ENCODE measurements around the gene SELENOF.
A peak's percentile ranks its signal among the peaks of the same experiment; 100 is the strongest.
"Not testable (repeated sequence)": the region's sequence is repeated elsewhere in the genome, so short reads cannot be mapped to it uniquely, and the experiment has no call there.

Gene SELENOF

DNA sequence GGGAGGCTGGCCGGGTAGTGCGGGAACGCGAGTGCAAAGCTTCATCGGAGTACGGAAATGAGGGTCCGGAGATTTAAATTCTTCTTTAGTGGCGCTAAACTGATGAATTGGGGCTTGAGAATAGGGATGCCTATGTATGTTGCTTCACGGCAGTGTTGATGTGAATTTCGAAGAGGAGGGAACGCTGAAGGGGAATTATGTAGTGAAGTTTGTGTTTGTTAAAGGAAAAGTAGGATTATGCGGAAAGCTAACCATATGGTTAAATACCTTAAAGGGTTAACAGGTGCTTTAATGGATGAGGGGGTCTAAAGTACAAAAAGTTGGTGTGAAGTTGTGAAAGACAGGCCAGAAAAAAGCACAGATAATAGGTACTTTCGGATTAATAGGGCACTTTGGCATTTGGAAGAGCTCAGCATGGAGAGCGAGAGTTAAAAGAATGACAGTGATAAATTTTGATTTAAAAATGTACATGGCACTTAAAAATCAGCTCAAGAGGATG is 1.9 kb upstream of the SELENOF start:
- no peak for DNase-seq

DNA sequence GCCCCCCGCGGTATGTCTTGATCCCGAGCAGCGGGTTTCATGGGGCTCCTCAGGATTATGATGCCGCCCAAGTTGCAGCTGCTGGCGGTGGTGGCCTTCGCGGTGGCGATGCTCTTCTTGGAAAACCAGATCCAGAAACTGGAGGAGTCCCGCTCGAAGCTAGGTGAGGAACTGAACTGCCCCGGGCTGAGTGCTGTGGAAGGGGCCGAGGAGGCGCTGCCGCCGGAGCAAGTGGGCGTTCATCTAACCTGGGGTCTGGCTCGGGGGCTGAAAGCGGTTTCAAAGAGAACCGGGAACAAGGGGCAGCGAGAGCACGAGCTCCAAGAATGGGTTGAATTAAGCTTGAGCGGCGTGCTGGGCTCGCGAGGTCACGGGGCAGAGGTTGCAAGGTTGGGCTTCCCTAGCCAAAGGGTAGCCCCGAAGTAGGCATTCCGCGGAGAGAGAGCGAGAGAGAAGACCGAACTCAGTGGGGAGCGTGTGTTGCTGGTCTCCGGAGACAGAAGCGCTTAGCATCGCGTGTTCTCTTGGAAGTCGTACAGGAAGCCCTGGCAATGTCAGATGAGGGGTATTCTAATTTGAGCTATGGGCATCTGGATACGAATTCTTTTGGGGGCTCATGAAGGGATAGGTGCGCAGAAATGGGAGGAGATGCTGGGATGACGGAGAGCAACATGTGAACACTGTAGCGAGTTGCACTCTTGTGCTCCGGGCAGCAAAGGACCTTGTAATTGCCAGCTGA is 1.2 kb upstream of the SELENOF start:
- DNase-seq = peak; percentile 30

DNA sequence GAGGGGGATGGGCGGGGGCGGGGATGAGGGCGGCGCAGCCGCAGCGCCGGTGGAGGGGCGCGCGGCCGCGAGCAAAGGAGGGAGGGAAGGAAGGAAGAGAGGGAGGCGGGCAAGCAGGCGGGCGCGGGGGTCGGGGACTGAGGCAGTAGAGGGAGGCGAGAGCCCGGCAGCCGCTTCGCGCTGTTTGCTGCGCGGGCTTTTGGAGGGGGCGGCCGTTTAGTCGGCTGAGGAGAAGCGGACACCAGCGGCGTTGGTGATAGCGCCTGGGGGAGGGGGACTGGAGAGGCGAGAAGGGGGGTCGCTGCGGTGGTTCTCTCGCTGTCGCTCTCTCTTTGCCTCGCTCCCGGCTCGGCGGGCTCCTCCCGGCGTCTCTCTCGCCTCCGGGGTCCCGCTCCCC is 673 bp upstream of the SELENOF start, which contains the start of gene HS2ST1:
Gene HS2ST1 (plus strand): TSS at position 35 of the 397 bp plus-strand sequence.
- DNase-seq = no peak

DNA sequence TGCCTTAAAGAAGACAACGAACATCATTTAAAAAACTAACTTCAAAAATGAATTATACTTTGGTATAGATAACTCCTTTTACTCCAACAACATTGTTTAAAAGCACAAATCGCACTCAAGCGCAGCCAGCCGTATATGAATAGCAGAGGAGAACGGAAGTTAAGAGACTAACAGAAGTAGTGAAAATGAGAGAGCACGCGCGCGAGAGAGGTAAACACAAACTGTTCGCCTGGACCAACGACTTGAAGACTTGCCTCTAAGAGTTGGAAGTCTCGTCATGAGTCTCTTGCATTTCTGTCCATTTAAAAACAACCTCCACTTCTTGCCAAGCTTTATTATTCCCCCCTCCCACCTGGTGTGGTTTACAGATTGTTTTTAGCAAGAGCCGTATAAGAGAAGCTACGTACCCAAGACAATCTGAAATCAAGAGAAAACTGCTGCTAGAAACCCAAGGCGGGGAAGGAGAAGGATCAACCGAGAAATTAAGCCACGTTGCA is 479 bp downstream of the SELENOF start:
- peak; percentile 31 for DNase-seq

DNA sequence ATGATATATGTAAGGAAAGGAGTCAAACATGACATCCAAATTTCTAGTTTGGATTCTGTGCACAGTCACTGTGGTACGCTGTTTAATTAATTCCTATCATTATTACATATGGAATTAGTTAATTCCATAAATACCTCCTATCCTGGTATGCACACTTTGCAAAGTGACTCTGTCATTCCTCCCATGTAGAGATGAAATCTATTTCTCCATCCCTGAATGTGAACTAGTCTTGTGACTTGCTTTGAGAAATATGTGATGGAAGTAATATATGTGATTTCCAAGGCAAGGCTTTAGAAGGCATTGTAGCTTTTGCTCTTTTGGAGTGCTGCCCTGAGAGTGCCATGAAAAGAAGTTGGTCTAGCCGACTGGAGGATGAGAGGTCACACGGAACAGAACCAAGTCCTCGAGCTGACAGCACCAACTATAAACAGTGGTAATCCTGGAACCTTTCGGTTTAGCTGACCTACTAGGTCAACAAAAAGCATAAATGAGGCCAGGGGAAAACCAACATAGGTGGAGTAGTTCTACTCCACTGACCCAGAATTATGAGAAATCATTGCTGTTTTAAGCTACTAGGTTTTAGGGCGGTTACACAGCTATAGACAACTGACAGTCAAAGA is 1.5 kb downstream of the SELENOF start:
- no peak for DNase-seq

DNA sequence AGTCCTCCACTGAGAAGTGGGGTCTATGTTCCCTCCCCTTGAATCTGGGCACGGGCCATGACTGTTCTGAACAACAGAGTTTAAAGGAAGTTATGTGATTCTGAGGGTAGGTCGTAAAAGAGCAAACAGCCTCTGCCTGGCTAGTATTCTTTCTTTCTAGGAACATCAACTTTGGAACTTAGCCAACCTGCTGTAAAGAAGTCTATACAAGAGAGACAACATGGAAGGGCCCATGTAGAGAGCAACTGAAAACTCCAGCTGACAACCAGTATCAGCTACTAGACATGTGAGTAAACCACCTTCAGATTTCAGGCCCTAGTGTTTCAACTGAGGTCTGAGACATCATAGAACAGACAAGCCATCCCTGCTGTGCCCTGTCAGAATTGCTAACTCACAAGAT is 7.5 kb downstream of the SELENOF start:
- no peak for DNase-seq

DNA sequence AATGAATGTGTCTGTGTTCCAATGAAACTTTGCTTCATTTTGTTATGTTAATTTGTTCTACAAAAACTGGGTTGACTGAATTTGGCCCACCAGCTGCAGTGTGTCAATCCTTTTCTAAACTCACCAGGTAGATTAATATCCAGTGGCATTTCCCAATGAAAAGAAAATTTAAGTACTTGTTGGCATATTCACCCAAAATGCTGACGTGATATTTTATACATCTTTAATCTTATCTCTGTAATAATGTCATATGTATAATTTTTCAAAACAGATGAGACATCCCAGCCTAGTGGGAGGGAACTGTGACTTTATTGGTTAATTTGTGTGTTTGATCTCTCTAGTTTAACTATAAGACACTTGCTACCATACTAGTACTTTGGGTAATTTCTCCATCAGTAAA is 8.1 kb downstream of the SELENOF start:
- DNase-seq = no peak

DNA sequence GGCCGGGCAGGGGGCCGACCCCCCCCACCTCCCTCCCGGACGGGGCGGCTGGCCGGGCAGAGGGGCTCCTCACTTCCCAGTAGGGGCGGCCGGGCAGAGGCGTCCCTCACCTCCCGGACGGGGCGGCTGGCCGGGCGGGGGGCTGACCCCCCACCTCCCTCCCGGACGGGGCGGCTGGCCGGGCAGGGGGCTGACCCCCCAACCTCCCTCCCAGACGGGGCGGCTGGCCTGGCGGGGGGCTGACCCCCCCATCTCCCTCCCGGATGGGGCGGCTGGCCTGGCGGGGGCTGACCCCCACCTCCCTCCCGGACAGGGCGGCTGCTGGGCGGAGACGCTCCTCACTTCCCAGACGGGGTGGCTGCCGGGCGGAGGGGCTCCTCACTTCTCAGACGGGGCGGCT is 14.5 kb downstream of the SELENOF start:
- not testable (repeated sequence) for DNase-seq

DNA sequence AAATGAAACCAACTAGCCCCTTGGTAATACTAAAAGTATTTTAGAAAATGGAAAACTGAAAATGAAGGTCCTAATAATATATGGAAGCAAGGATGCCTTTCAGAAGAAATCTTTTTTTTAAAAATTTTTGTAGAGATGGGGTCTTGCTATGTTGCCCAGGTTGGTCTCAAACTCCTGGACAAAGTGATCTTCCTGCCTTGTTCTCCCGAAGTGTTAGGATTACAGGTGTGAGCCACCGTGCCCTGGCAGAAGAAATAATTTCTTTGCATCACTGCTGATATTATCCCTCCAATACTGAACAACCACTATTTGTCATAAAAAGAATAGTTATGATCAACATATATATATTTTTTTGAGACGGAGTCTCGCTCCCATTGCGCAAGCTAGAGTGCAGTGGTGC is 25.6 kb downstream of the SELENOF start:
- no peak for DNase-seq

DNA sequence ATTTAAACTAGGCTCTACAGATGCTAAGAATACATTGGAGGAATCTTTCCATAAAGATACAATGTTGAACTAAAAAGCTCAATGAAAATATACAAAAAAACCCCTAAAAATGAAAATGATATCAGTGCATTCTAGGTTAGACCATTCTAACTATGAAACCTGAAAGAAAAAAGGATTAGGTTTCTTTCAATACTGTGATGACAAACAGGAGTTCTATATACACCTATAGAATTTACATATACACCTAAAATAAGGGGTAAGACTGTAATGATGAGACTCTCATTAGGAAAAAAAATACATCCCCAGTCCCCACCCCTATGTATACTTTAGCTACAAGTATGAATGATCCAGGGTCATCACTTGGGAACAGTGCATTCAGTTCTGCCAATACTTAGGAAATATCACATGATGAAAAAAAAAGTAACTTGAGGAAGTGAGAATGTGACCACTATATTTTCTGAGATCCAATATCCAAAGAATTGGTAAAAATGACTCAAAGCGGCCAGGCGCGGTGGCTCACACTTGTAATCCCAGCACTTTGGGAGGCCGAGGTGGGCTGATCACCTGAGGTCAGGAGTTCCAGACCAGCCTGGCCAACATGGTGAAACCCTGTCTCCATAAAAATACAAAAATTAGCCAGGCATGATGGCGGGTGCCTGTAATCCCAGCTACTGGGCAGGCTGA is 26.3 kb downstream of the SELENOF start:
- no peak for DNase-seq

DNA sequence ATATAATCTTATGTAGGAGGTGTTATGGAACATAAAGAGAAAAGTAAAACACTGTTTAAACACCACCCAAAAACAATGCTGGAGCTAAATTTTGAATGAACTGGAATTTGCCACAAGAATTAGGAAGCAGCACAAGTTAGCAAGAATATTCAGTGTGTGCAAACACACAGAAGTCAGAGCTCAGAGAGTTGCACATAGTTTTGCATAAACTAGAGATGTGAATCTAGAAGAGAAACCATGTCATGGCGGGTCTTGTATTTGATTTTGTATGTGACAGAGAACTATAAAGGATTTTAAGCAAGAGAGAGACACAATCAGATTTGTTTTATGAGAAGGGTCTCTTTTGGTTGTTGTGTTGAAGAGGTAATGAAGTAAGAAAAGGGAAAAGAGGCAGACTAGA is 38.2 kb downstream of the SELENOF start:
- DNase-seq = no peak

DNA sequence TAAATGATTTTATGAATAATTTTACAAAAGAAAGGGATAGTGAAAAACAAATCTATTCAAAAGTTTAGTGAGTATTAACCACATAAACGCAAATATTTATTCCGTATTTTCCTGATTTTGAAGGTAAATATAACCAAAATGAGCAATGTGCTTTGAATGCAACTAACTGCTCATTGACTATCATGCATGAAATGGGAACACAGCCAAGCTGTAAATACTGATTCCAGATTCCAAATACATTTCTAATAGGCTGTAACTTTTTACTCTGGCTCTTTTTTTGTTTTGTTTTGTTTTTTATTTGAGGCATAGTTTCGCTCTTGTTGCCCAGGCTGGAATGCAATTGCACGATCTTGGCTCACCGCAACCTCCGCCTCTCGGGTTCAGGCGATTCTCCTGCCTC is 41.8 kb downstream of the SELENOF start:
- no peak for DNase-seq

DNA sequence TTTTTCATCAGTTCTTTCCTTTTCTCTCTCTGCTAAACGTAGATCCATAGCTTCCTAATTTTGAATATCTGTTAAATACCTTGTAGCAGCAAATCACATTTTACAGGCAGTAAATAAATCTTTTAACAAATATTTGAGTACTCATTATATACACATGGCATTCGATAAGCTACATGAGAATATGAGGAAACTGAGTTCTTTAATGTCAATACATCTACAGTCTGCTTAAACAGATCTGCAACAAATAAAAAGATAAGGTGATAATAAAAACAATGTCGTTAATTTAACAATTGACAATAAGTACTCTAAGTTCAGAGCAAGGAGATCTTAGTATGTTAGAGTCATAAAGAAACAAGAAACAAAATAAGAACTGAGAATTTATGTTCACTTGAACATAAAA is 42.9 kb downstream of the SELENOF start:
- no peak for DNase-seq

DNA sequence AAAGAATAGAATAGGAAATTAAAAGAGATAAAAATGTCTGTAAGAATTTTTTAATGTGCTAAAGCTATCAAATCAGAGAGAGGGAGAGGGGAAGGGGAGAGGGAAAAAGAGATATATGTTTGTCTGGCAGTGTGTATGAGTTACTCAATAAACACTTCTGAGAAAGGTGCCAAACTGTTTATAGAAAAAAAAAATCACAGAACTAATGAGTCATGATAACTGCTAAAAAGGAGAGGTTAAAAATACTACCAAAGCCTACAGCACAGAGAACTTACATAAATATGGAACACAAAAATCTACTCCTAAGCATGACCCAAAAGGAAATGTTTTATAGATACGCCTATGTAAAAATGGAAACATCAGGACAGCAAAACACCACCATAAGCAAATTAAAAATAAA is 45.4 kb downstream of the SELENOF start:
- no peak for DNase-seq

DNA sequence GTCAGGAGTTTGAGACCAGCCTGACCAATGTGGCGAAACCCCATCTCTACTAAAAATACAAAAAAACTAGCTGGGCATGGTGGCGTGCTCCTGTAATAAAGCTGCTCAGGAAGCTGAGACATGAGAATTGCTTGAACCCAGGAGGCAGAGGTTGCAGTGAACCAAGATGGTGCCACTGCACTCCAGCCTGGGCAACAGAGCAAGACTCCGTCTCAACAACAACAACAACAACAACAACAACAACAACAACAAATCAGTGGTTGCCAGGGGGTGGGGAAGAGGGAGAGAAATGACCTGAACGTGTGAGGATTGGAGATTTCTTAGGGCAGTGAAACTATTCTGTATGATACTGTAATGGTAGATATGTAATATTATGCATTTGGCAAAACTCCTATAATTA is 46.6 kb downstream of the SELENOF start:
- DNase-seq = not testable (repeated sequence)

DNA sequence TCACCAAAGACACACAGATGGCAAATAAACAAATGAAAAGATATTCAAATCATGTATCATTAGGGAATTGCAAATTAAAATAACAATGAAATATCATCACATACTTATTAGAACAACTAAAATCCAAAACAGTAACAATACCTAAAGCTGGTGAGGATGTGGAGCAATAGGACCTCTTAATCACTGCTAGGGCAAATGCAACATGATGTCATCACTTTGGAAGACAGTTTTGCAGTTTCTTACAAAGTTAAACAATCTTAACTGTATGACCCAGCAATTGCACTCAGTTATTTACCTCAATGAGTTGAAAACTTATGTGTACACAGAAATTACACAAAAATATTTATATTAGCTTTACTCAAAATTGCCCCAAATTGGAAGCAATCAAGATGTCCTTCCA is 47.3 kb downstream of the SELENOF start:
- DNase-seq = no peak

DNA sequence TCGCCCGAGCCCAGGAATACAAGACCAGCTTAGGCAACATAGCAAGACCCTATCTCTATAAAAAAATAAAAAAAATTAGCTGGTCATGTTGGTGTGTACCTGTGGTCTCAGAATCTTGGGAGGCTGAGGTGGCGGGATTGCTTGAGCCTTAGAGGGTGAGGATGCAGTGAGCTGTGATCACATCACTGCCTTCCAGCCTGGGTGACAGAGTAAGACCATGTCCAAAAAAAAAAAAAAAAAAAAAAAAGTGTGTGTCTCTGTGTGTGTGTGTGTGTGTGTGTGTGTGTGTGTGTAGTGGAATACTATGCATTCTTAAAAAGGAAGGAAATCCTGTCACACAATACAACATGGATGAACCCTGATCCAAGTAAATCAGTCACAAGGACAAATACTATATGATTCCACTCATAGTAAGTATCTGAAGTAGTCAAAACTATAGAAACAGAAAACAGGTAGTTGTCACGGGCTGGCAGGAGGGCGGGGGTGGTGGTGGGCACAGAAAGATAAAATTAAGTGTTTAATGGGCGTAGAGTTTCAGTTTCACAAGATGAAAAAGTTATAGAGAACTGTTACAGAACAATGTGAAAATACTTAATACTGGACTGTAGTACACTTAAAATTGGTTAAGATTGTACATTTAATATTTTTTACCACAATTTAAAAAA is 47.8 kb downstream of the SELENOF start:
- peak; percentile 20 for DNase-seq

DNA sequence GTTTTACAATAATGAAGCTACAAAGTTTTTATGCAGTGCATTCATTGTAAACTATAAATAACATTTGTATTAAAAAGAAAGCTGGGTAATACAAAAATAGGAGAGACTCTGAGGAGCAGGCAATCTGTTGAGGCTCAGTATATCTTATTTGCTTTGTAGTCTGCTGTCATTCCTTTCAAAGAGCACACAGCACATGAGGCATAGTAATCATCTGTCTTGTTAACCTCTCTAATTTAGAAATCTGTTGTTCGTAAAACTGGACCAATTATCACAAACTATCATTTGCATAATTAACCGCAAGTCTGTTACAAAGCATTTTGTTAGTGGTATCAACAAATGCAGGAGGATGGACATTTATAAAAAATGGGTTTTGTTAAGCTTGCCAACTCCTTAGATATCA is 51.0 kb downstream of the SELENOF start:
- no peak for DNase-seq

DNA sequence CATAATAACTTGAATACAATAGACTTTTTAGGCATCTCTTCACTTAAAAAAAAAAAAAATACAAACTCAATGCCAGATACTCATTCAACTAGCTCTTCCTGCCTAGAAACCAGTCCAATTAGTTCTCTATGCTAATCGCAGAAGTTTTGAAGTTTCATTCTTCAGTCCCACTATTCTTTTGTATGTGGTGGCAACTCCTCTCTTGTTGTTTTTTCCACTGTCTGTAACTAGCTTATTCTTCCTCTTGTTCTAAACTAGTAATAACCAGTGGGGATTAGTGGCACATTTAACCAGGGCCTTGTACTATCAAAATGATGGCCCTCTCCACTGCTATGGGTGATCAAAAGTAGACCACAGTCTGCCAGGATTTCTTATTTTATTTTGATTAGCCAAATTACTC is 52.5 kb downstream of the SELENOF start:
- no peak for DNase-seq

DNA sequence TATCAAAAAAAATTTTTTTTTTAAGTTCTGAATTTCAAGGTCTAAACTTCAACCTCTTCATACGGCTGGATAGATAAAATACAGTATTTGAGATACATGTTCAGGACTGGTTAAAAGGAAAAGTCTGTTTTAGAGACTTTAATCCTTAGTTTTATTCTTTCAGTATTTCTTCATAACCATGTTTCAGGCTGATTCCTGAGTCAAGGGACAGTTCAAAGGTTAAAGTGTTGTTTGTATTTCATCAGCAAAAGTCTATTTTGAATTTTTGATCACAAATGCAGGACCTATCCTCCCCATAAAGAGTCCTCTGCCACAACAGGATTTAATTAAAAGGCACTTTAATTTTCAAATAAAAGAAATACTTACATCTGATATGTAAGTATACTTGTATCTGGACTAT is 53.5 kb downstream of the SELENOF start:
- no peak for DNase-seq

DNA sequence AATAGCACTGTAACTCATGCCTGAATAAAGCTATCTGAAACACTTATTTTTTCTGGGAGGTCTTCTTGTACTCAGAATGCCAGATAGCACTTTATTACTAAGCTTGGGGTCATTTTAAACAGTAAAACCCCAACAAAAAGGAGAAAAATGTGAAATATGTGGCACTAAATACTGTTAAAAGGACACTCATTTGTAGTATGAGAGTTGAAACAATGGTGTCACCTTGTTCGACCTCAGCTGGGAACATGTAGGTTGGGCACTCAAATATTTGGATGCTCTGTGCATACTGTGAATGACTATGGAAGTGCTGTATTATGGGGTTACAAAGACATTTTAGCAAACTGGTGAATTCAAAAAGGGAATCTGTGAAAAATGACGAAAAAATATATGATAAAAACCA is 53.9 kb downstream of the SELENOF start:
- no peak for DNase-seq

DNA sequence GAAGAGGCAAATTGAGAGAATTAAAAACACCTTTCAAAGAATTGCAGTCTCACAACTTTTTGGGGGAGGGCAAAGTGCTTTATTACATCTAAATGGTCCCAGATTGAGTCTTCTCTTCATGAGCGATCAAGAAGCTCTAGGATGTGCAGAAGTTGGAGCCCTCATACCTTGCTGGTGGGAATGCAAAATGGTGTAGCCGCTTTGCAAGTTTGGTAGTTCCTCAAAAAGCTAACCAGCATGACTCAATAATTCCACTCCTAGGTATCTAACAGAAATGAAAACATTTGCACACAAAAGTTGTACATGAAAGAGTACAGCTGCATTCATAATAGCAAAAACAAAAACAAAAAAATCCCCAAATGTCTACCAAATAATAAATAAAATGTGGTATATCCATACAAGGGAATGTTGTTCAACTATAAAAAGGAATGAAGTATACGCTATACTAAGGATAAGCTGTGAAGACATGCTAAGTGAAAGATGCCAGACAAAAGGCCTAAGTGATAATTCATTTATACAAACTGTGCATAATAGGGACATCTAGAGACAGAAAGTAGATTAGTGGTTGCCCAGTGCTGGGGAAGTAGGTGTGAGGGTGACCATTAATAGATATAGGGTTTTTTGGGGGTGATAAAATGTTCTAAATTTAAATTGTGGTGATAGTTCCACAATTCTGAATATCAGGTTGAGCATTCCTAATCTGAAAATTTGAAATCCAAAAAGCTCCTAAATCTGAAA is 55.2 kb downstream of the SELENOF start:
- no peak for DNase-seq

DNA sequence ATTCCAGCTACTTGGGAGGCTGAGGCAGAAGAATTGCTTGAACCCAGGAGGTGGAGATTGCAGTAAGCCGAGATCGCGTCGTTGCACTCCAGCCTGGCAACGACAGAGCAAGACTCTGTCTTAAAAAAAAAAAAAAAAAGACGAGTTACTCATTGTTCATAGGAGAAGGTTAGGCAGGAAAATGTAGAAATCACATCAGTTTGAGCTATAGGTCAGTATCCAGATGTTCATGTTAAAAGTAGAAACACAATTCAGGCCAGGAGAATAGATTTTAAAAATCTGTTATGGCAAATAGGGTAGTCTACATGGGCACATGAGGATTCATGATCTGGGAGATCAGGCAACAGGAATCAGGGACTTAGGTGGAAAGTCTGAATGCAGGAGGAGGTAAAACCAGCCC is 57.7 kb downstream of the SELENOF start:
- no peak for DNase-seq
